Measurements from ENCODE around the gene MAB21L3.

Gene MAB21L3

GRCh38 chr1:116111524-116112021, 374 bp downstream of the MAB21L3 start:
- no peak for DNase-seq (ENCODE audit: low spot score)

GRCh38 chr1:116112388-116113140, 1.4 kb downstream of the MAB21L3 start:
- DNase-seq (ENCODE audit: low spot score): no peak

DNA sequence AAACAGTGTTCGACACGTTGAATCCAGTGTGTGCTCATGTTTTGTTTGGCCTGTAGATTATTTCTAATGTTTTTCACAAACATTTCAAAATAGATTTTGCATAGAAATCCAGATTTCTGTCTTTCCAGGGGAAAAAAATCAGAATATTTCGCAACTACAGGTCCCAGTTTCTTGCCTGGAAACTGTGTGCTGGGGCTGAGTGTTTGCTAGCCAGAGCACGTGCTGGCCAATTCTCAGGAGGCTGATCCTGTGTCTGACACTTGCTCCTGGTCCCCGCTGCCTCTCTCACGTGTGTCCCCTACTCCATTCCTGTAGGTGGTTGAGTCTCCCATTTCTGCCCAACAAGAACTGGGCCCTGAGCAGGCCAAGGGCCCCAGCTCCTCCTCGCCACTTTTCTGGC, 2.4 kb downstream of the MAB21L3 start:
- DNase-seq (ENCODE audit: low spot score): no peak

DNA sequence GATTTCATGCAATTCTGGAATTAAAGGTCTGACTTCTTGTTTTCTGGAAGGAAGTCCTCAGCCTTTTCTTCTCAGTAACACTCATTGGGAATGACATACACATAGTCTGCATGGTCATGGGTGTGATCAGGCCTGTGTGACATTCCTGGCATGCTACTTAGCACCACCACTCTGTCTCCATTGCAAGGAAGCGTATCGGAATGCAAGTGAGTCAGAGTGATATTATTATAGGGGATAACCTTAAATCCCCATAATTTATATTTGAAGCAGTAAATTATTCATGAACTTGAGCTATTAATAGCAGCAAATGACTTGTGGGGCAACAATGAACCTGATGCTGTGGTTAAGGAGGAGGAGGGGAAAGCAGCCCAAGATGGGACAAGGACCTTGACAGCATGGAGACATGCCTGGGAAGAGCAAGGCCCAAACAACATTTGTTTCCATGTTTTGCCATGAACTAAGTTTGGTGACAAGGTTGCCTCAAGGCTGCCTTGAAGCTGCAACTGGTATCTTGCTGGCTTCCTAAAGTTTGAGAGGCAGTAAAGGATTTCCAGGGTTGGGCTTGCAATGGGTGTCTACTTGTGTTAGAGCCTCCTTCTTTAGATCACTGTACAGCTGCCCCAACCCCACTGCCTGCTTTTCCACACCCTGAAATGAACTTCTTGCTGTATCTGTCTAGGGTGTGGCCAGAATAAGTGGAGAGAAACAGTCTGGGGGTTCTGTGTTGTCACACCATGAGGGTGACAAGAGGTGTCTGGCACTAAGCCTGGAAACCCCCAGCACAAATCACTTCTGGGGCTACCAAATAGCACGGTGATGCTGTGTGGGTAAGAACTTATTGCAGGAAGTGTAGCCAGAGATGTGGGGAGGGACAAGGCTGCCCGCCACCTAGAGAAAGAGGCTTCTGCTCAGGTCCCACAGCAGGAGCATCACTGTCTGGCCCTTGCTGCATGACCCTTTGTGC, 4.6 kb downstream of the MAB21L3 start:
- DNase-seq (ENCODE audit: low spot score): peak; percentile 12

DNA sequence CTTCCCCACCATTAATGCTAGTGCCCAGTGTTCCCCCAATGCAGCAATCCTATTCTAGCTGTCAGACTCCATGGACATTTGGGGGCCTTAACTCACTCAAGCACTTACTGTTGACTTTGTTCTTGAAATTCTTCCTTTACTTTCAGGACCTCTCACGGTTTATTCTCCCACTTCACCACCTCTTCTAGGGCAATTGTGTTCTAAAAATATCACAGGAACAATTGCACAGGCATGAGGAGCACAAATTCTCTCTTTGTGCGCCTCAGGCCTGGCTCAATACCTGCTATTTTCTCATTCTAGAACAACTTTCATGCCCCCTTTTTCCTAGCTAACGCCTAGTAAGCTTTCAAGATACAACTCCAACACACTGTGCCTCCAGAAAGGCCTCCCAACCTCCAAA, 7.3 kb downstream of the MAB21L3 start:
- DNase-seq (ENCODE audit: low spot score): no peak

DNA sequence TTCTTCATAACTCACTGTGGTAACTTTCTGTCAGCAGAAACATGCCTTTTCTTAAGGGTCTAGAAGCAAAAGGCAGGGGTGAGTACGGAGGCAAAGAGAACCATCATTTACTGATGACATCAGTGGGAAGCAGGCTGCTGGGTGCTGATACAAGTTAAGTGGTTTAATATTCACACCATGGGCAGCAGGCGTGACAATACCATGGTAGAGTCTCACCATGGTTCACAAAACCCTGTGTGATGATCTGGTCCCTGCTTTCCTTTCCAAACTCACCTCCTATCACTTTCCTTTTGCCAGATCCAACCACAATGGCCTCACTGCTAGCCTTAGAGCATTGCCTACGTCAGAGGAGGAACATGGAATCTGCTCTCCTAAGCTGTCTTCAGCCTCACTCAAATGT, 8.7 kb downstream of the MAB21L3 start:
- DNase-seq (ENCODE audit: low spot score): no peak

DNA sequence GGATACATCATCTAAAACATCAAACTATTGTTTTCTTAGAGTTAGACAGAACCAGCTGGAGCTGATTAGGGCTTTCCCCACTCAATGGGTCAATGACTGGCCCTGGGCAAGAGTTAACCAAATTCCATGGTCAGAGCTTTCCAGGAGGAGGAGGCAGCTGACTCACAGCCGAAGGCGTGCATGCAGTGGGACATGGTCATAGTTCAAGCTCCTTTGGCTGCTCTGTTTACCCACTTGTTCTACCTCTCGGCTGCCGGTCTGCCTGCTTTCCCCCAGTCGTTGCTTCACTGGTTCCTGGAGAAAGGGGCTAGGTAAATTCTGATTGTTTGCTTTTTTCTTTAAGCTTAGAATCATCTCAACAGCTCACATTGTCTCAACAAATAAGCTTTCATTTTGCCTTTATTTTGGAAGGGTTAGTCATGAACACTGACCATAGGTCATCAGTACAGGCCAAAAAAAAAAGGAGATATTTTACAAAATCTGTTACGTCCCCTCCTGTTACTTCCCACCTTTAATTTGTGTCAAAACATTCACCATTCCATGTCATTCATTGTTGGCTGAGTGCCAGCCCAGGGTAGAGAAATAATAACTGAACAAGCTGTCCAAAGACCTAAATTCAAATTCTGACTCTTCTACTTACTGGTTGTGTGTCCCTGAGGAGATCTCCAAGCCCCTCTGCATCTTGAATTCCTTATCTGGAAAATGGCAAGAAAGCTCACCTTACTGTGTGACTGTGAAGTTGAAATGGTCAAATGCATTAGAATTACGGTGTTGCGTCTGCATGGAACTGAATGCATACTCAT, 12.0 kb downstream of the MAB21L3 start:
- no peak for DNase-seq (ENCODE audit: low spot score)

DNA sequence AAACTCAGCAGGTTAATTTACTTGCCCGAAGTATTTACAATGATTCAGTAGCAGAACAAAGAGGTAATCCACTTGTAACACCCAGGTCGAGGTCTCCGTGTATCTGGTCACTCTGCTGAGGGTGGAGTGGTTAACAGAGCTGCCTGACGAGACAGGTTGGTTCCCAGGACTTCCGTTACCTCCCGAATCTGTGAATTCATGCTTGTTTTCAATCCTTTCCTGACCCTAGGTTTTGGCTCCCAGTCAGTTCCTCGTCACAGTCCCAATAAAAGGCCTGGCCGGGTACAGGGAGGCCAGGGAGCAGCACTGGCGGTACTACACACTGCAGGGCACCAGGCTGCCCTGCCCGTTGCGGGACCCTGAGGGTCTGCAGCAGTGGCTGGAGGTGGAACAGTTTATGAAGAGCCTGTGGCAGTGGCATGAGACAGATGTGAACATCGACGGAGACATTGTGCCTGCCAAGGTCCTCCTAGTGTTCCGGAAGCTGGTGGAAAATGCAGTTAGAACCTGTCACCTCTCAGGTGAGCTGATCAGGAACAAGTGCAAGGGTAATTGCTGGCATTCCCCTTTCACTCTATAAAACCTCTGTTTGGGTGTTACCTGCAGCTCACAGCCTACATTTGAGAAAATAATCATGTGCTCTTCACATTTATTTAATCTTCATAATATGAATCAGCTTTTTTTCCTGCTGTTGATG, 12.8 kb downstream of the MAB21L3 start:
- no peak for DNase-seq (ENCODE audit: low spot score)

- DNase-seq (ENCODE audit: low spot score): no peak
These were observed 14.6 kb downstream of the MAB21L3 start for GRCh38 chr1:116125758-116126157.

GRCh38 chr1:116126281-116126680, 15.1 kb downstream of the MAB21L3 start:
- no peak for DNase-seq (ENCODE audit: low spot score)

GRCh38 chr1:116127123-116127847, 16.1 kb downstream of the MAB21L3 start:
- DNase-seq (ENCODE audit: low spot score): no peak

DNA sequence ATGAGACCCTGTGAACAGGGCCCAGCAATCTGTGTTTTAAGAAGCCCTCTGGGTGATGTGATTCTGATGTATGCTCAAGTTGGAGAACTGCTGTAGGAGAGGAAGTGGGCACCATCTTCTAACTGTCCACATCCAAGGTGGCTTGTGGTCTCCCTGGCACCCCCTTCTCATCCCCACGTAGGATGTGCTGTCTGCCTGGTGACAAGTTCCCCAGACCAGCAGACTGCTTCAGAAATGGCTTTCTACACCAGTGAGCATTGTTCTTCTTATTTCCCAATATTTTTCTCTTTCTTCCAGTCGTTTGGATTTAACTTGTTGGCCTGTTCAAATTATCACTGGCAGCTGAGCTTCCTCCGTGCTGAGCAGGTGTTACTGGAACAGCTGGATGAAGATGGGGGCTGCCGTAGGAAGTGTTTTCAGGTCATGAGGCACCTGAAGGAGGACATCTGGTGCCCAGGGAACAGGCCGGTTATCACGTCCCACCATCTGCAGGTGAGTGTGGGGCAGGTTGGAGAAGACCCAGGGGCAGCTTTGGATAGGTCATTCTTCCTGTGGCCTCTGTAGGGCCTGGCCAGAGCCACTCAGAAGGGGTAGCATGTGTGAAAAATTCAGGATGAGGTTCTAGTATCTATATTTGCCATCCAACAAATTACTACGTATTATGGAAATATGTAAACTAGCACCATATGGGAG, 16.8 kb downstream of the MAB21L3 start:
- DNase-seq (ENCODE audit: low spot score): no peak

DNA sequence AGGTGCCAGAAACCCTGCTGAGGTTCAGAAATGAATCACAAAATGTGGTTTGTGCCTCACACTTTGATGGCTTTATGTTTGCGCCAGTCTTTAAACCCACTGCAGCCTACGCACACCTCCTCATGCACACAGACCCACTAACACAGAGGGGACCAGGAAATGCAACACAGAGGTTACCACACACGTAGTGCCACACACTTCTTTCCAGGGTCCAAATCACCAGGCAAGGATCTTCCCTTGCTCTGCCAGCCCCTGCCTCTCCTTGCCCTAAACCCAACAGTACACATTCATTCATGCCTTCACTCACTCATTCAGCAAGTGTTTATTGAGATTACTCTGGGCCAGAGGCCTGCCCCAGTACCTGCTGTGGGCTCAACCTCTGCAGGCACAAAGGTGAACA, 17.5 kb downstream of the MAB21L3 start:
- no peak for DNase-seq (ENCODE audit: low spot score)

- DNase-seq (ENCODE audit: low spot score): no peak
These were observed 18.3 kb downstream of the MAB21L3 start for GRCh38 chr1:116129537-116129936.

DNA sequence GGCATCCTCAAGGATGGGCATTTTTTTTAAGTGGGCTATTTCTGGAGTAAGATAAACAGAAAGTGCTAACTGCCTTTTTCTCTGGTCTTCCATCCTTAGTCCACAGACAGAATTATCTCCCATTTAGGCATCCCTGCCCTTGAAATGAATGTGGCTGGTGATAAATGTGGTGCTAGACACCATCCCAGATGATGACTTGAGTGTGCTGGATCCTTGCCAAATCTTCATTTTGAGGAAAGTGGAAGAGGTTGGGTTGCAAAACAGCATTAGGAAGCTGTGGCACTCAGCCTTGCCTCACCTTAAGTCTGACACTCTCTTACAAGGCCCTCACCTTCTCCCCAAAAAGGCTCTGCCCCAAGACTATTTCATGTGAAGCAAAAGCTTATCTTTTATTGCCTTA, 19.2 kb downstream of the MAB21L3 start:
- DNase-seq (ENCODE audit: low spot score): no peak

DNA sequence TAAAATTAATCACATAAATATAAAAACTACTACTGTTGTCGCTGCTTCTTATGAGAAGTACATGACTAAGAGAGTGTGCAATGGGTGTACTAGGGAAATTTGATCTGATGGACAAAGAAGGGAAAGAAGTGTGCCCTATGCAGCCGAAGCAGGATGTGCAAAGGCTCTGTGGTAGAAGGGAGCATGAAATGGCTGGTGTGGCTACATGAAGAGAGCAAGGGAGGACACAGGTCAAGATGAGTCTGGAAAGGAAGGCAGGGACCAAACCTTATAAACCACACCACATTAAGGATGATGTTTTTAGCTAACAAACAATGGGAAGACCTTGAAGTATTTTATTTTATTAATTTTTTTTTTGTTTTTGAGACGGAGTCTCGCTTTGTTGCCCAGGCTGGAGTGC, 20.0 kb downstream of the MAB21L3 start:
- no peak for DNase-seq (ENCODE audit: low spot score)

DNA sequence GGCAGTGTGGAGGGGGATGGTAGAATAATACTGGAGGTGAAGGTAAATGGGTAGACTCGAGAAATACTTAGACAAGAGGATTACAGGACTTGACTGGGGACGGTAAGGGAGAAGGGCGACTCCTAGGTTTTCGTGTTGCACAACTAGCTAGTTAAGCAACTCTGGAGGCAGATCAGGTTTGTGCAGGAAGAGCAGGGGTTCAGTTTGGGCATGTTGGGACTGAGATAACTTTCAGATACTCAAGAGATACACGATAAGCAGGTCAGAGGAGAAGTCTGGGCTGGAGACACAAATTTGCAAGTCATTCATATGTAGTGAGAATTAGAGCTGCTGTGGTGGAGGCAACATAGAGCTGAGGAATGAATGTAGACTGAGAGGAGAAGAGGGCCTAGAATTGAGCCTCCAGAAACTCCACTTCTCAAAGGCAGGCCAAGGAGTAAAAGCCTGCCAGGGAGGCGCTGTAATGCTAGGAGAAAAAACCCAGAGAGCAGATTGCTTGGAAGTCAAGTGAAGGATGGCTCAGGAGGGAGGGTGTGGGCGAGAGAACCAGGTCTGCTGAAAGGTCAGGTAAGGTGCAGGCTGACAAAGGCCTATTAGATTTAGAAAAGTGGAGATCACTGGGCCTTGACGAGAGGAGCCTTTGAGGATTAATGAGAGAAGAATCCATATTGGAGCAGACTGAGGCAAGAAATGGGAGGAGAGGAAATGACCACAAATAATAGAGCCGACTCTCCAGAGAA, 20.8 kb downstream of the MAB21L3 start:
- no peak for DNase-seq (ENCODE audit: low spot score)

DNA sequence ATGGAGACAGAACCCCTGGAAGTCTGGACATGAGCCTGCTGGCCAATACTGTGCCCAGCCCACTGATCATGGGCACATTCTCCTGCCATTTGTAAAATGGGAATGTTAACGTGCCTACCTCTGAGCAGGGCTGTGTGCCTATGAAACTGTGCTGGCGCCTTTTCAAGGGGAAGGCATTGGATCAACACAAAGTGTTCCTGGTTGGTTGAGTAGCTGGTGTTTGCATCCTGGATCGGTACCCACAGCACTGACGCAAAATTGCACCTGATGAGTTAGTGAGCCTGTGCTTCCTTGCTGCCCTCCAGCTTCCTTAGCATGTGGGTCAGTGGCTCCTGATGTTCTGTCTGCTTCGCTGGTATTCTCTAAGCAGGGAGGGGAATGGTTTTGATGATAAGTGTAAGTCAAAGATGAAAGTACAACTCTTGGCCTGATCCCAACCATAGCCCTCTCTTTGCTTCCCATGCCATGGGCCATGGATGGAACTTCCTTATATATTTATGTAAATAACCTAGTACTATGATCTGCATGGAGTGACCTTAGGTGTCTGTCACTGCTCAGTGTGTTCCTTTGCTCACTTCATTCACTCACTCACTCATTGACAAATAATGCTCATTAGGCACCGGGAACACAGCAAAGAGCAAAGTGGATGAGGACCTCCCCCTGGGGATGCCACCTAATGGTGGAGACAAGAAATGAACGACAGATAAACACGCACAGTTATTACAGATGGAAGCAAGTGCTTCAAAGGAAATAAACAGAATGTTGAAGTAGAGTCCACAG, 22.7 kb downstream of the MAB21L3 start:
- DNase-seq (ENCODE audit: low spot score): peak; percentile 38

DNA sequence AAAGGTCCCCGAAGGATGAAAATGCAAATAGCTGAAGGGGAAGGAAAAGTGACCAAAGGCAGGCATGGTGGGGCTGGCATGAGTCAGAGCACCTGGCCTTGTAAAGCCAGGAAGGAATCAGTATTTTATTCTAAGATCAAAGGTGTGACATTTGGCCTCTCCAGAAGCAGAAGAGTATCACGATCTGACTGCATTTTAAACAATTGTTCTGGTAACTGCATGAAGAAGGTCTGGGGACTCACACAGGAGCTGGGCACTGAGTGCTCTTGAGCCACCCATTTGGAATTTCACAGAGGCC, 23.2 kb downstream of the MAB21L3 start:
- no peak for DNase-seq (ENCODE audit: low spot score)
